Measurements from ENCODE around the gene CLVS2. TPM values are rescaled to one million over a fixed set of nuclear protein-coding genes. Genes with fewer than 3 reads are reported as not detected.

CLVS2 gene
- total RNA-seq, 1 donor from 2014 or later, result 0.03 TPM

- Histone ChIP-seq H3K27ac (no peak overlapping the region), H3K27me3 (ENCODE audit: low read depth) (no peaks in the 10 kb centered on the region), H3K4me1 (no peaks in the 10 kb centered on the region), H3K4me3 (no peak overlapping the region), H3K9me3 (no peaks in the 10 kb centered on the region), H3K36me3 (no peaks in the 10 kb centered on the region)
- ATAC-seq (peak; percentile 42 to 68), DNase-seq (no peak)
- TF ChIP-seq CTCF (IDR thresholded peaks at IDR 0.05), result no peak
- intact Hi-C loops (cut with DNase I), result no loop called here
These were observed 122.8 kb downstream of the CLVS2 start for GRCh38 chr6:123118811-123119210.

Other genes starting within 250 kb of the CLVS2 start
- gene FABP7, start 216.5 kb upstream of the CLVS2 start, total RNA-seq, result not detected
- 17.9 TPM for gene SMPDL3A, start 207.0 kb upstream of the CLVS2 start, total RNA-seq